HG02840 (cell line): ENCODE measurements around the gene ECE1.

Experiments
- ATAC-seq: cut with Tn5 transposase; IDR thresholded peaks from one replicate; pipeline ENCODE4 v1.9.1; 2021; ENCODE audit warnings: mild to moderate bottlenecking, moderate library complexity, moderate number of reproducible peaks; ENCODE audit not compliant: unreplicated experiment, low FRiP score

The ECE1 gene

GRCh38 chr1:21255284-21255942, 34.9 kb downstream of the ECE1 start:
- no peak for ATAC-seq

- no peak for ATAC-seq
These were observed 35.8 kb downstream of the ECE1 start for GRCh38 chr1:21254335-21254951.

GRCh38 chr1:21251773-21252471, 38.3 kb downstream of the ECE1 start:
- no peak for ATAC-seq

GRCh38 chr1:21249940-21250493, 40.2 kb downstream of the ECE1 start:
- ATAC-seq: no peak

GRCh38 chr1:21247892-21248715, 42.2 kb downstream of the ECE1 start:
- ATAC-seq: no peak

- ATAC-seq: no peak
These were observed 43.2 kb downstream of the ECE1 start for GRCh38 chr1:21246905-21247642.

- ATAC-seq: no peak
These were observed 44.5 kb downstream of the ECE1 start for GRCh38 chr1:21245688-21246229.

GRCh38 chr1:21244986-21245687, 45.1 kb downstream of the ECE1 start:
- no peak for ATAC-seq

GRCh38 chr1:21244154-21244553, 46.1 kb downstream of the ECE1 start:
- no peak for ATAC-seq

- no peak for ATAC-seq
These were observed 47.4 kb downstream of the ECE1 start for GRCh38 chr1:21242846-21243245.

GRCh38 chr1:21241771-21242581, 48.3 kb downstream of the ECE1 start:
- no peak for ATAC-seq

GRCh38 chr1:21240706-21241105, 49.6 kb downstream of the ECE1 start:
- no peak for ATAC-seq

- no peak for ATAC-seq
These were observed 51.0 kb downstream of the ECE1 start for GRCh38 chr1:21239221-21239620.

- no peak for ATAC-seq
These were observed 52.0 kb downstream of the ECE1 start for GRCh38 chr1:21238141-21238800.

- no peak for ATAC-seq
These were observed 52.7 kb downstream of the ECE1 start for GRCh38 chr1:21237446-21238088.

GRCh38 chr1:21236178-21236577, 54.1 kb downstream of the ECE1 start:
- no peak for ATAC-seq

GRCh38 chr1:21234779-21235178, 55.5 kb downstream of the ECE1 start:
- ATAC-seq: no peak
